OCI-LY3 (cell line): ENCODE results near the gene GMEB1.

Experiments used
- H2AFZ ChIP-seq: fragments of 200-600, 300-600 bp; shearing (Covaris generic); 2 replicates; pipeline ENCODE4 v1.6.0; 2014; ENCODE audit warnings: antibody characterized with exemption, low read depth, low read length
- H3K27ac ChIP-seq: fragments of 200-600, 300-600 bp; sonication (generic); 2 replicates; pipeline ENCODE4 v1.5.1; 2014; ENCODE audit warnings: mild to moderate bottlenecking, low read length, moderate library complexity, mixed read lengths
- H3K27me3 ChIP-seq: fragments of 200-600, 300-600 bp; sonication (generic); 2 replicates; pipeline ENCODE4 v1.6.1; 2014; ENCODE audit warnings: low read depth, low read length, mixed read lengths
- H3K36me3 ChIP-seq: fragments of 200-600, 300-600 bp; sonication (generic); replicated peaks from 2 replicates; pipeline ENCODE3; 2014; ENCODE audit warnings: low read depth, low read length, mixed read lengths
- H3K4me1 ChIP-seq: fragments of 300-600, 200-600 bp; sonication (generic); 2 replicates; pipeline ENCODE4 v1.6.1; 2014; ENCODE audit warnings: low read length, mixed read lengths
- H3K4me2 ChIP-seq: fragments of 200-600, 300-600 bp; sonication (generic); 2 replicates; pipeline ENCODE4 v1.6.1; 2014; ENCODE audit warnings: low read length, mixed read lengths
- H3K4me3 ChIP-seq: fragments of 300-600, 200-600 bp; sonication (generic); 2 replicates; pipeline ENCODE4 v1.5.1; 2014; ENCODE audit warnings: antibody characterized with exemption, mild to moderate bottlenecking, low read length, moderate library complexity
- H3K79me2 ChIP-seq: fragments of 300-600, 200-600 bp; shearing (Covaris generic); 2 replicates; pipeline ENCODE4 v1.6.1; 2014; ENCODE audit warnings: mild to moderate bottlenecking, low read length, mixed read lengths
- H3K9ac ChIP-seq: fragments of 300-600, 200-600 bp; shearing (Covaris generic); 2 replicates; pipeline ENCODE4 v1.6.0; 2014; ENCODE audit warnings: mild to moderate bottlenecking, low read length, moderate library complexity
- H3K9me3 ChIP-seq: fragments of 200-600, 300-600 bp; shearing (Covaris generic); 2 replicates; pipeline ENCODE4 v1.6.1; 2014; ENCODE audit warnings: low read length, mixed read lengths; ENCODE audit not compliant: insufficient read depth
- H4K20me1 ChIP-seq: fragments of 200-600, 300-600 bp; sonication (generic); 2 replicates; pipeline ENCODE4 v1.6.1; 2016; ENCODE audit warnings: low read length, mixed read lengths; ENCODE audit not compliant: insufficient read depth
- CTCF ChIP-seq: fragments of 200-600, 300-600 bp; sonication (generic); IDR thresholded peaks from 2 replicates; pipeline ENCODE4 v1.5.1; 2014; ENCODE audit warnings: antibody characterized with exemption, low read length, low read depth
- EZH2phosphoT487 ChIP-seq: fragments of 200-600 bp; shearing (Covaris generic); IDR thresholded peaks from 2 replicates; pipeline ENCODE4 v1.6.1; 2018; ENCODE audit warnings: antibody characterized with exemption, mixed run types, low read depth

GMEB1 gene

GRCh38 chr1:28735961-28736449 is 67.4 kb downstream of the GMEB1 start:
- Histone ChIP-seq H3K27me3 (no peaks in the 10 kb centered on the region), H3K36me3 (peaks cover 17% of the 10 kb centered on the region), H4K20me1 (peaks cover 22% of the 10 kb centered on the region), H3K9me3 (no peaks in the 10 kb centered on the region), H3K4me1 (peaks cover 15% of the 10 kb centered on the region), H2AFZ (peak overlapping the region; percentile 76), H3K27ac (peak overlapping the region; percentile 69), H3K4me2 (peak overlapping the region; percentile 84), H3K4me3 (peak overlapping the region; percentile 99), H3K9ac (peak overlapping the region; percentile 91), H3K79me2 (peaks cover 43% of the 10 kb centered on the region)
- no peak for TF ChIP-seq EZH2phosphoT487

DNA sequence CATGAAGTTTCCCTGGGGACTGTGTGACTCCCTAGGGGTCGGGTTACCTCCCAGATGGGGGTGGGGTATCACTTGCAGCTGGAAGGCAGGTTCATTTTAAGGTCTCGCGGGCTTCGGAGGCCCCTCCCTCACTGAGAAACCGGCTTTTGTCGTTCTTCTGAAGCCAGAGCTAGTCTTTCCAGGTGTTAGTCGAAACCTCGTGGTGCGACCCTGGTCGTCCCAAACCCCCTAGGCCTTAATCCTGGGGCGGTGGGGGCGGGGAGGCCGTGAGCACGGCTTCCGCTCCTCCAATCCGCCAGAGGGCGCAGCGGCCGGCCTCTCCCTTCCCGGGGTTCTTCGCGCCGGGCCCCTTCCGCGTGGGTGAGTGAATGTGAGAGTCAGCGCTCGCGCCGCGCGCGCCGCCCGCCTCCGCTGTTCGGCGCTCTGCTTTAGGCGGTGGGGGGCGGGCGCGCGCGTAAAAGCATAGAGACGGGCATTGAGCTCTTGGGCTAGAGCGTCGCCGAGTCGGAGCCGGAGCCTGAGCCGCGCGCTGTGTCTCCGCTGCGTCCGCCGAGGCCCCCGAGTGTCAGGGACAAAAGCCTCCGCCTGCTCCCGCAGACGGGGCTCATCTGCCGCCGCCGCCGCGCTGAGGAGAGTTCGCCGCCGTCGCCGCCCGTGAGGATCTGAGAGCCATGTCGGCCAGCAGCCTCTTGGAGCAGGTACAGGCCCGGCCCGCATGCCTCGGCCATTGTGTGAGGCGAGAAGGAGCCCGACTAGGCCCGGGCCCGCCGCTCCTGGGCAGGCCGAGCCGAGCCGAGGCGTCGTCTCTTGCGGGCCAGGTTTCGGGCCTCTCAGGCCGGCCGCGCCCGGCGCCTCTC is 68.1 kb downstream of the GMEB1 start, which contains the start of gene YTHDF2:
YTHDF2 (plus strand) TSS at position 491 of the 857 bp plus-strand sequence; CDS start at position 672, 181 bp downstream.
- TF ChIP-seq EZH2phosphoT487 = no peak
- peak; percentile 71 for TF ChIP-seq CTCF
- peaks cover 18% of the 10 kb centered on the region for H3K36me3 ChIP-seq
- H3K79me2 ChIP-seq = peaks cover 49% of the 10 kb centered on the region
- H3K4me3 ChIP-seq = peak within 1 kb of the TSS; percentile 99
- H3K9me3 ChIP-seq = no peaks in the 10 kb centered on the region
- peaks cover 25% of the 10 kb centered on the region for H4K20me1 ChIP-seq
- peak within 1 kb of the TSS; percentile 84 for H3K27ac ChIP-seq
- peaks cover 15% of the 10 kb centered on the region for H3K4me1 ChIP-seq
- no peaks in the 10 kb centered on the region for H3K27me3 ChIP-seq
- peak within 1 kb of the TSS; percentile 98 for H3K4me2 ChIP-seq
- peak within 1 kb of the TSS; percentile 99 for H3K9ac ChIP-seq
- peak within 1 kb of the TSS; percentile 76 for H2AFZ ChIP-seq

GRCh38 chr1:28737307-28738132 is 68.9 kb downstream of the GMEB1 start:
- H3K36me3 ChIP-seq = peaks cover 25% of the 10 kb centered on the region
- peak overlapping the region; percentile 99 for H3K9ac ChIP-seq
- TF ChIP-seq CTCF (no peak), EZH2phosphoT487 (no peak)
- peaks cover 29% of the 10 kb centered on the region for H4K20me1 ChIP-seq
- H3K27ac ChIP-seq = peak overlapping the region; percentile 84
- no peak overlapping the region for H2AFZ ChIP-seq
- H3K4me2 ChIP-seq = peak overlapping the region; percentile 98
- H3K4me3 ChIP-seq = peak overlapping the region; percentile 99
- H3K9me3 ChIP-seq = no peaks in the 10 kb centered on the region
- peaks cover 58% of the 10 kb centered on the region for H3K79me2 ChIP-seq
- H3K4me1 ChIP-seq = peaks cover 15% of the 10 kb centered on the region
- no peaks in the 10 kb centered on the region for H3K27me3 ChIP-seq

DNA sequence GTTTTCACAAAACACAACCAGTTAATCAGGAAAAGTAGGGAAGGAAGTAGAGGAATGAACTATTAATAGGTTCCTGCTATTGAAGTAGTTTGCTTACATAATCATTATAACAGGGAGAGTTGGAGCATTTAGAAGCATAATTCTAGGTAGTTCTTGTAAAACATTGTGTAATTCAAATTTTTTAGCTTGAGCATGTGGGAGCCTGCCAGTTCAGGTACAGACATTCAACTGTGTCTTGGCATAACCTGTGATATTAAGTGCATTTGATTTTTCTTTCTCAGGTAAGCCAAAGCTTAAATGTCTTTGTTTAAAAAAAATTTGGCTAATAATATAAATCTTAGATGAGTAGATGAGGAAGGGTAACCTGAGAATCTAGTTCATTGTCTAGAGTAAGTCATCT is 71.5 kb downstream of the GMEB1 start:
- H3K79me2 ChIP-seq = peaks cover 84% of the 10 kb centered on the region
- TF ChIP-seq CTCF (no peak), EZH2phosphoT487 (no peak)
- H3K4me3 ChIP-seq = no peak overlapping the region
- peaks cover 38% of the 10 kb centered on the region for H3K36me3 ChIP-seq
- no peaks in the 10 kb centered on the region for H3K9me3 ChIP-seq
- H3K4me2 ChIP-seq = no peak overlapping the region
- peaks cover 43% of the 10 kb centered on the region for H4K20me1 ChIP-seq
- peaks cover 27% of the 10 kb centered on the region for H3K4me1 ChIP-seq
- H3K27me3 ChIP-seq = no peaks in the 10 kb centered on the region
- no peak overlapping the region for H3K27ac ChIP-seq
- no peak overlapping the region for H2AFZ ChIP-seq
- H3K9ac ChIP-seq = no peak overlapping the region
